ENCODE measurements around the gene GPR139. TPM values are rescaled to one million over a fixed set of nuclear protein-coding genes. Genes with fewer than 3 reads are reported as not detected.

GPR139 gene
- polyA plus RNA-seq, 1 of the 3 experiments (the other 2 are of a cell fraction), result not detected

DNA sequence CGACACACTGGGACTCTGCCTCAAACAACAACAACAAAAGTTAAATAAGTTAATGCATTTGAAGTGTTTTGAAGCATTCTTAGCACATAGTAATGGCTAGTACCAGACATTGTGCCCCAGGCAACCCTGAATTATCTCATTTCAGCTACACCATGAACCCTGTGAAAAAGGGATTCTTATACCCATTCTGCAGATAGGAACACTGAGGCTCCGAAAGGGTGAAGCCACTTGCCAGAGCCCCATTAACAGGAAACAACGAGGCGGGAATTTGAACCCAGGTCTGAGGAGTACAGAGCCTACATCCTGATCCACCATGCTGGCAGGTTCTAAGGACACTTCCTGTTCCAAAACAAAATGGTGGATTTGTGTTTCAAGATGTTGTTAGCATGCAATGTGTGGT, 9.2 kb downstream of the GPR139 start:
- DNase-seq, result no peak
- no peaks in the 10 kb centered on the region; a peak in 1 of 4 replicates for H3K4me1 ChIP-seq (ENCODE audit: control insufficient read depth in 1 of 2, insufficient read depth in 2 of 2, low read depth in 1 of 2, low read length in 1 of 2)
- H3K9me2 ChIP-seq, result no peaks in the 10 kb centered on the region
- TF ChIP-seq, protein P1, sequence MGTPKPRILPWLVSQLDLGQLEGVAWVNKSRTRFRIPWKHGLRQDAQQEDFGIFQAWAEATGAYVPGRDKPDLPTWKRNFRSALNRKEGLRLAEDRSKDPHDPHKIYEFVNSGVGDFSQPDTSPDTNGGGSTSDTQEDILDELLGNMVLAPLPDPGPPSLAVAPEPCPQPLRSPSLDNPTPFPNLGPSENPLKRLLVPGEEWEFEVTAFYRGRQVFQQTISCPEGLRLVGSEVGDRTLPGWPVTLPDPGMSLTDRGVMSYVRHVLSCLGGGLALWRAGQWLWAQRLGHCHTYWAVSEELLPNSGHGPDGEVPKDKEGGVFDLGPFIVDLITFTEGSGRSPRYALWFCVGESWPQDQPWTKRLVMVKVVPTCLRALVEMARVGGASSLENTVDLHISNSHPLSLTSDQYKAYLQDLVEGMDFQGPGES (IDR thresholded peaks at IDR 0.05; ENCODE audit: low read depth, low read length), result no peak
- TF ChIP-seq TCF12 (IDR thresholded peaks at IDR 0.05) (no peak), MEF2A (IDR thresholded peaks at IDR 0.05; ENCODE audit: borderline replicate concordance, low read depth) (no peak), RFX5 (IDR thresholded peaks at IDR 0.05; ENCODE audit: low read length) (no peak), FOXM1 (IDR thresholded peaks at IDR 0.05; ENCODE audit: low read depth) (no peak), FOXJ3 (CRISPR knock-in tag; IDR thresholded peaks at IDR 0.05) (no peak), CHD2 (IDR thresholded peaks at IDR 0.05; ENCODE audit: low read length, partially characterized antibody) (no peak), GATA2 (CRISPR knock-in tag; IDR thresholded peaks at IDR 0.05) (no peak), YY1 (IDR thresholded peaks at IDR 0.05; ENCODE audit: low read depth) (no peak), EZH2phosphoT487 (IDR thresholded peaks at IDR 0.05; ENCODE audit: borderline replicate concordance, low read depth) (no peak), RAD21 (IDR thresholded peaks at IDR 0.05; ENCODE audit: low read length) (no peak), FOSL2 (IDR thresholded peaks at IDR 0.05; ENCODE audit: borderline replicate concordance, low read depth) (no peak), ELF1 (IDR thresholded peaks at IDR 0.05) (no peak), RXRA (IDR thresholded peaks at IDR 0.05; ENCODE audit: borderline replicate concordance, low read depth) (no peak), NFIC (IDR thresholded peaks at IDR 0.05; ENCODE audit: borderline replicate concordance) (no peak), TEAD4 (IDR thresholded peaks at IDR 0.05; ENCODE audit: borderline replicate concordance, insufficient read depth) (no peak), SMC3 (IDR thresholded peaks at IDR 0.05; ENCODE audit: low read depth, low read length) (no peak)
- TF ChIP-seq, protein P2, sequence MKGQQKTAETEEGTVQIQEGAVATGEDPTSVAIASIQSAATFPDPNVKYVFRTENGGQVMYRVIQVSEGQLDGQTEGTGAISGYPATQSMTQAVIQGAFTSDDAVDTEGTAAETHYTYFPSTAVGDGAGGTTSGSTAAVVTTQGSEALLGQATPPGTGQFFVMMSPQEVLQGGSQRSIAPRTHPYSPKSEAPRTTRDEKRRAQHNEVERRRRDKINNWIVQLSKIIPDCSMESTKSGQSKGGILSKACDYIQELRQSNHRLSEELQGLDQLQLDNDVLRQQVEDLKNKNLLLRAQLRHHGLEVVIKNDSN (IDR thresholded peaks at IDR 0.05; ENCODE audit: borderline replicate concordance, low read depth), result no peak
- H3K9ac ChIP-seq, result no peak overlapping the region
- no peak overlapping the region for H3K4me3 ChIP-seq (ENCODE audit: low read depth in 2 of 2, low read length in 1 of 2)
- 19% methylated on average over 4 of the region's 4 CpGs for WGBS (ENCODE audit: low lambda C conversion rate)
- no peaks in the 10 kb centered on the region for H3K9me3 ChIP-seq
- H3K27ac ChIP-seq (ENCODE audit: low read depth in 2 of 2, low read length in 1 of 2), result no peak overlapping the region
- no peak overlapping the region for H3K4me2 ChIP-seq
- POLR2A ChIA-PET, result interaction anchor here (1.1 to 1.4 kb wide), 2 partner anchors 62 to 157 kb away, joined by 3 read pairs; no protein-coding TSS in a partner anchor
- H3K36me3 ChIP-seq (replicated peaks in 1 of 2; ENCODE audit: control insufficient read depth in 1 of 2, insufficient read depth in 2 of 2, low read length in 1 of 2), result no peaks in the 10 kb centered on the region
- no peaks in the 10 kb centered on the region for H3F3A ChIP-seq (replicated peaks; ENCODE audit: insufficient read depth)
- no peaks in the 10 kb centered on the region for H4K20me1 ChIP-seq (ENCODE audit: insufficient read depth)
- CTCF ChIA-PET, result no interaction called here
- no peaks in the 10 kb centered on the region for H3K27me3 ChIP-seq (ENCODE audit: insufficient read depth)
- no peaks in the 10 kb centered on the region for H3K79me2 ChIP-seq (ENCODE audit: insufficient read depth)
- H2AFZ ChIP-seq (ENCODE audit: low read depth), result no peak overlapping the region

DNA sequence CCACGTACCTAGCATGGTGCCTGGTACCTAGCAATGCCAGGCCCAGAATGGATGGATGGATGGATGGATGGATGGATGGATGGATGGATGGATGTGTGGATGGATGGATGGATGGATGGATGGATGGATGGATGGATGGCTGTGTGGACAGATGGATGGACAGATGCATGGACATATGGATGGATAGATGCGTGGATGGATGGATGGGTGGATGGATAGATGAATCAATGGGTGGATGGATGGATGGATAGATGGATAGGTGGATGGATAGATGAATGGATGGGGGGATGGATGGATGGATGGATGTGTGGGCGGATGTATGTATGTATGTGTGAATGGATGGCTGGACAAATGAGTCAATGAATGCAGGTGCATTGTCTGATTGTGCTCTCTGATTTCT, 12.6 kb downstream of the GPR139 start:
- CTCF ChIA-PET, result no interaction called here
- TF ChIP-seq, protein P3, sequence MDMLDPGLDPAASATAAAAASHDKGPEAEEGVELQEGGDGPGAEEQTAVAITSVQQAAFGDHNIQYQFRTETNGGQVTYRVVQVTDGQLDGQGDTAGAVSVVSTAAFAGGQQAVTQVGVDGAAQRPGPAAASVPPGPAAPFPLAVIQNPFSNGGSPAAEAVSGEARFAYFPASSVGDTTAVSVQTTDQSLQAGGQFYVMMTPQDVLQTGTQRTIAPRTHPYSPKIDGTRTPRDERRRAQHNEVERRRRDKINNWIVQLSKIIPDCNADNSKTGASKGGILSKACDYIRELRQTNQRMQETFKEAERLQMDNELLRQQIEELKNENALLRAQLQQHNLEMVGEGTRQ (IDR thresholded peaks at IDR 0.05; ENCODE audit: borderline replicate concordance, low read depth, low read length), result no peak
- TF ChIP-seq RFX5 (IDR thresholded peaks at IDR 0.05; ENCODE audit: low read length), result no peak
- TF ChIP-seq, protein P4, sequence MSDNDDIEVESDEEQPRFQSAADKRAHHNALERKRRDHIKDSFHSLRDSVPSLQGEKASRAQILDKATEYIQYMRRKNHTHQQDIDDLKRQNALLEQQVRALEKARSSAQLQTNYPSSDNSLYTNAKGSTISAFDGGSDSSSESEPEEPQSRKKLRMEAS (IDR thresholded peaks at IDR 0.05; ENCODE audit: low read depth), result no peak
- TF ChIP-seq FOSL2 (IDR thresholded peaks at IDR 0.05; ENCODE audit: borderline replicate concordance, low read depth), result no peak
- TF ChIP-seq MXI1 (IDR thresholded peaks at IDR 0.05; ENCODE audit: low read depth, low read length), result no peak
- no peak for TF ChIP-seq GABPA (IDR thresholded peaks at IDR 0.05; ENCODE audit: low read depth)

More for the DNA sequence above, 12.6 kb downstream of the GPR139 start:
- Histone ChIP-seq H2AFZ (ENCODE audit: low read depth) (no peak overlapping the region), H3K9me3 (no peaks in the 10 kb centered on the region), H3K4me1 (ENCODE audit: control insufficient read depth in 1 of 2, insufficient read depth in 2 of 2, low read depth in 1 of 2, low read length in 1 of 2) (no peaks in the 10 kb centered on the region; a peak in 1 of 4 replicates), H4K20me1 (ENCODE audit: insufficient read depth) (no peaks in the 10 kb centered on the region), H3K4me3 (ENCODE audit: low read depth in 2 of 2, low read length in 1 of 2) (no peak overlapping the region), H3K79me2 (ENCODE audit: insufficient read depth) (no peaks in the 10 kb centered on the region), H3K9ac (no peak overlapping the region), H3K36me3 (replicated peaks in 1 of 2; ENCODE audit: control insufficient read depth in 1 of 2, insufficient read depth in 2 of 2, low read length in 1 of 2) (no peaks in the 10 kb centered on the region), H3K27ac (ENCODE audit: low read depth in 2 of 2, low read length in 1 of 2) (no peak overlapping the region), H3F3A (replicated peaks; ENCODE audit: insufficient read depth) (no peaks in the 10 kb centered on the region), H3K27me3 (ENCODE audit: insufficient read depth) (no peaks in the 10 kb centered on the region), H3K4me2 (no peak overlapping the region), H3K9me2 (no peaks in the 10 kb centered on the region)
- POLR2A ChIA-PET, result no interaction called here
- no peak for DNase-seq
- WGBS (ENCODE audit: low lambda C conversion rate), result 6% methylated on average over 3 of the region's 3 CpGs
